ENCODE results near the gene ELOVL6. TPM values are rescaled to one million over a fixed set of nuclear protein-coding genes. Genes with fewer than 3 reads are reported as not detected.
A peak's percentile ranks its signal among the peaks of the same experiment; 100 is the strongest.

The ELOVL6 gene
- total RNA-seq, 2 experiments from 2014 or later = 17.4 to 18.7 TPM

- Mint-ChIP-seq H3K27me3 (ENCODE audit: low read depth) (no peaks in the 10 kb centered on the region), H3K36me3 (ENCODE audit: low read depth) (peaks cover 32% of the 10 kb centered on the region), H3K4me1 (ENCODE audit: low read depth) (peaks cover 8% of the 10 kb centered on the region), H3K4me3 (no peak overlapping the region), H3K27ac (no peak overlapping the region), H3K9me3 (ENCODE audit: insufficient read depth) (no peaks in the 10 kb centered on the region)
- ChIA-PET POLR2A (no interaction called here), CTCF (no interaction called here)
- DNase-seq = no peak
- no peak for ATAC-seq
Measured at GRCh38 chr4:110181890-110182289, 16.5 kb downstream of the ELOVL6 start.

- Mint-ChIP-seq H3K4me3 (no peak overlapping the region), H3K4me1 (ENCODE audit: low read depth) (peaks cover 2% of the 10 kb centered on the region), H3K27ac (no peak overlapping the region), H3K27me3 (ENCODE audit: low read depth) (no peaks in the 10 kb centered on the region), H3K36me3 (ENCODE audit: low read depth) (peaks cover 28% of the 10 kb centered on the region), H3K9me3 (ENCODE audit: insufficient read depth) (no peaks in the 10 kb centered on the region)
- ChIA-PET CTCF (no interaction called here), POLR2A (no interaction called here)
- no peak for DNase-seq
- no peak for ATAC-seq
Measured at GRCh38 chr4:110175634-110176033, 22.8 kb downstream of the ELOVL6 start.

GRCh38 chr4:110172972-110173371 is 25.4 kb downstream of the ELOVL6 start:
- CTCF ChIA-PET = no interaction called here

GRCh38 chr4:110171971-110172370 is 26.4 kb downstream of the ELOVL6 start:
- ChIA-PET POLR2A (no interaction called here), CTCF (no interaction called here)
- H3K4me1 Mint-ChIP-seq (ENCODE audit: low read depth) = peaks cover 2% of the 10 kb centered on the region
- H3K4me3 Mint-ChIP-seq = no peak overlapping the region
- peaks cover 19% of the 10 kb centered on the region for H3K36me3 Mint-ChIP-seq (ENCODE audit: low read depth)
- H3K27me3 Mint-ChIP-seq (ENCODE audit: low read depth) = no peaks in the 10 kb centered on the region
- no peak overlapping the region for H3K27ac Mint-ChIP-seq
- ATAC-seq (no peak), DNase-seq (no peak)
- no peaks in the 10 kb centered on the region for H3K9me3 Mint-ChIP-seq (ENCODE audit: insufficient read depth)

More at GRCh38 chr4:110172972-110173371, 25.4 kb downstream of the ELOVL6 start:
- Mint-ChIP-seq H3K27me3 (ENCODE audit: low read depth) (no peaks in the 10 kb centered on the region), H3K9me3 (ENCODE audit: insufficient read depth) (no peaks in the 10 kb centered on the region), H3K4me3 (no peak overlapping the region), H3K27ac (no peak overlapping the region), H3K4me1 (ENCODE audit: low read depth) (peaks cover 2% of the 10 kb centered on the region), H3K36me3 (ENCODE audit: low read depth) (peaks cover 22% of the 10 kb centered on the region)
- no peak for ATAC-seq
- POLR2A ChIA-PET = no interaction called here
- DNase-seq = no peak

- Mint-ChIP-seq H3K27ac (no peak overlapping the region), H3K27me3 (ENCODE audit: low read depth) (no peaks in the 10 kb centered on the region), H3K9me3 (ENCODE audit: insufficient read depth) (no peaks in the 10 kb centered on the region), H3K36me3 (ENCODE audit: low read depth) (peaks cover 15% of the 10 kb centered on the region), H3K4me3 (no peak overlapping the region), H3K4me1 (ENCODE audit: low read depth) (peaks cover 7% of the 10 kb centered on the region)
- POLR2A ChIA-PET = interaction anchor here (0.7 kb wide), 1 partner anchor 145 kb away, joined by 3 read pairs; no protein-coding TSS in a partner anchor
- no peak for ATAC-seq
- CTCF ChIA-PET = interaction anchor here (0.8 kb wide), 1 partner anchor 23 kb away, joined by 3 read pairs; no protein-coding TSS in a partner anchor
- DNase-seq = no peak
Measured at GRCh38 chr4:110170861-110171260, 27.6 kb downstream of the ELOVL6 start.

GRCh38 chr4:110165382-110166286 is 32.8 kb downstream of the ELOVL6 start:
- Mint-ChIP-seq H3K27me3 (ENCODE audit: low read depth) (no peaks in the 10 kb centered on the region), H3K4me1 (ENCODE audit: low read depth) (peaks cover 30% of the 10 kb centered on the region), H3K4me3 (peak overlapping the region; percentile 59), H3K9me3 (ENCODE audit: insufficient read depth) (no peaks in the 10 kb centered on the region), H3K27ac (peak overlapping the region; percentile 97), H3K36me3 (ENCODE audit: low read depth) (peaks cover 37% of the 10 kb centered on the region)
- ChIA-PET CTCF (interaction anchor here (0.8 to 2.2 kb wide), 12 partner anchors 11 to 166 kb away, joined by 3 to 22 read pairs (median 4); no protein-coding TSS in a partner anchor), POLR2A (interaction anchor here (0.6 to 2.8 kb wide), 4 partner anchors 19 to 605 kb away, joined by 3 to 31 read pairs (median 6); partner anchors contain the start of genes ELOVL6 and MCUB)
- peak; percentile 85 for DNase-seq
- ATAC-seq = peak; percentile 100

- peak; percentile 46 for DNase-seq
- ATAC-seq = peak; percentile 52
- H3K4me3 Mint-ChIP-seq = peak overlapping the region; percentile 59
- H3K27ac Mint-ChIP-seq = peak overlapping the region; percentile 97
- POLR2A ChIA-PET = interaction anchor here (0.6 to 2.8 kb wide), 5 partner anchors 20 to 605 kb away, joined by 3 to 31 read pairs (median 4); partner anchors contain the start of genes ELOVL6 and MCUB
- CTCF ChIA-PET = interaction anchor here (1.1 to 2.2 kb wide), 11 partner anchors 10 to 166 kb away, joined by 3 to 22 read pairs (median 4); no protein-coding TSS in a partner anchor
- no peaks in the 10 kb centered on the region for H3K9me3 Mint-ChIP-seq (ENCODE audit: insufficient read depth)
- H3K27me3 Mint-ChIP-seq (ENCODE audit: low read depth) = no peaks in the 10 kb centered on the region
- peaks cover 37% of the 10 kb centered on the region for H3K36me3 Mint-ChIP-seq (ENCODE audit: low read depth)
- H3K4me1 Mint-ChIP-seq (ENCODE audit: low read depth) = peaks cover 30% of the 10 kb centered on the region
Measured at GRCh38 chr4:110164856-110165255, 33.6 kb downstream of the ELOVL6 start.

GRCh38 chr4:110164251-110164650 is 34.2 kb downstream of the ELOVL6 start:
- peaks cover 30% of the 10 kb centered on the region for H3K4me1 Mint-ChIP-seq (ENCODE audit: low read depth)
- DNase-seq (no peak), ATAC-seq (no peak)
- H3K36me3 Mint-ChIP-seq (ENCODE audit: low read depth) = peaks cover 37% of the 10 kb centered on the region
- peak overlapping the region; percentile 67 for H3K27ac Mint-ChIP-seq
- no peak overlapping the region for H3K4me3 Mint-ChIP-seq
- ChIA-PET CTCF (interaction anchor here (1.2 to 2.1 kb wide), 6 partner anchors 16 to 165 kb away, joined by 3 to 22 read pairs (median 4); no protein-coding TSS in a partner anchor), POLR2A (interaction anchor here (0.6 to 2.8 kb wide), 5 partner anchors 20 to 1935 kb away, joined by 3 to 31 read pairs (median 4); partner anchors contain the start of gene ELOVL6)
- no peaks in the 10 kb centered on the region for H3K27me3 Mint-ChIP-seq (ENCODE audit: low read depth)
- H3K9me3 Mint-ChIP-seq (ENCODE audit: insufficient read depth) = no peaks in the 10 kb centered on the region

- Mint-ChIP-seq H3K4me1 (ENCODE audit: low read depth) (peaks cover 30% of the 10 kb centered on the region), H3K4me3 (no peak overlapping the region), H3K36me3 (ENCODE audit: low read depth) (peaks cover 37% of the 10 kb centered on the region), H3K27ac (peak overlapping the region; percentile 67), H3K9me3 (ENCODE audit: insufficient read depth) (no peaks in the 10 kb centered on the region), H3K27me3 (ENCODE audit: low read depth) (no peaks in the 10 kb centered on the region)
- ATAC-seq = no peak
- DNase-seq = no peak
- ChIA-PET POLR2A (interaction anchor here (0.6 to 2.8 kb wide), 3 partner anchors 33 to 1935 kb away, joined by 4 to 31 read pairs (median 4); partner anchors contain the start of gene ELOVL6), CTCF (interaction anchor here (2.0 kb wide), 1 partner anchor 33 kb away, joined by 4 read pairs; no protein-coding TSS in a partner anchor)
Measured at GRCh38 chr4:110163327-110164069, 34.9 kb downstream of the ELOVL6 start.

- ChIA-PET CTCF (no interaction called here), POLR2A (no interaction called here)
- Mint-ChIP-seq H3K36me3 (ENCODE audit: low read depth) (peaks cover 43% of the 10 kb centered on the region), H3K27me3 (ENCODE audit: low read depth) (no peaks in the 10 kb centered on the region), H3K27ac (no peak overlapping the region), H3K4me1 (ENCODE audit: low read depth) (peaks cover 23% of the 10 kb centered on the region), H3K9me3 (ENCODE audit: insufficient read depth) (no peaks in the 10 kb centered on the region), H3K4me3 (no peak overlapping the region)
- ATAC-seq = no peak
- DNase-seq = no peak
Measured at GRCh38 chr4:110160618-110161017, 37.8 kb downstream of the ELOVL6 start.

GRCh38 chr4:110159541-110159940 is 38.9 kb downstream of the ELOVL6 start:
- Mint-ChIP-seq H3K36me3 (ENCODE audit: low read depth) (peaks cover 34% of the 10 kb centered on the region), H3K9me3 (ENCODE audit: insufficient read depth) (no peaks in the 10 kb centered on the region), H3K4me3 (no peak overlapping the region), H3K4me1 (ENCODE audit: low read depth) (peaks cover 15% of the 10 kb centered on the region), H3K27me3 (ENCODE audit: low read depth) (no peaks in the 10 kb centered on the region), H3K27ac (no peak overlapping the region)
- ATAC-seq = no peak
- ChIA-PET CTCF (no interaction called here), POLR2A (no interaction called here)
- no peak for DNase-seq
